NCI-H1694 (cell line): ENCODE measurements around the gene ENDOV.

Source experiments
- DNase-seq: peaks from one replicate; lab custom pipeline; 2025; lab: John Stamatoyannopoulos, UW

ENDOV gene

DNA sequence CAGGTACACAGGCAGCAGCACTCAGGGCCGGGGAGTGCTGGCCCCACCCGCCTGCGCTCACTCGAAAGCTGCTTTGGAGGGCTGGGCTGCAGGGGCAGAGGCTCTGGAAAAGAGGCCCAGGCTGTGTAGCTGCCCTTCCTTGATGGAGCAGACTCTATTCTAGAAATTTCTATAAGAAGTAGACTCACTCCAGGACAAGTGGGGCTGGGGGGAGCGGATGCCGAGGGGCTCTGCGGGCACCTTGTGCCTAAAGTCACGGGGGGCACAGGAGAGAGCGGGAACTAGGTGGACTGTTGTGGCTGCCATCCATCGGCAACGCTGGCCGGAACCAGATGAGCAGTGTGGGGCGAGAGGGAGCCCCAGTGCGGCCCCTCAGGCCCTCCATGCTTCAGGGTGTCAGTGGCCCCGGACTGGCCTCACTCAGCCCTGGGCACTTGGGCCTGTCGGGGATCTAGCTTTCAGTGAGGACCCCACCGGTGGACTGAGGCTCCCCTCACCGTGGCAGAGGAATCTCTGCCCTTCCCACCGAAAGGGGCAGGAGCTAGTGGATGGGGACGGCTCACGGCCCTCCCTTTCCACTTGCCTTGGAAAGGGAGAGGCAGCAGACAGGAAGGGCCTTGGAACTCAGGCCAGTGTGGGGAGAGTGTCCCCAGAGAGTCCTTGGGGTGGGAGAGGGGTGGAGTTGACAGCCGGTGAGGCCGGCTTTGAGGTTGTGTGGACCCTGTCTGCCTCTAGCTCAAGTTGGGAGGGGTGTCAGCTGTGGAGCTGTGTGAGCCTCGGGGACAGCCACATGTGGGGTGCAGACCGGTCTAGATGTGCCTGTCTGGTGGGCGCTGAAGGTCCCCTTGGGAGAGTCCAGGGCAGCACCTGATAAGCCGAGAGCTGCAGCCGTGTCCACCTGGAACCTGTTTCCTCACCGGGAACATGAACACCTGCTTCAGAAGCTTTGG lies 16.6 kb downstream of the ENDOV start:
- no peak for DNase-seq

DNA sequence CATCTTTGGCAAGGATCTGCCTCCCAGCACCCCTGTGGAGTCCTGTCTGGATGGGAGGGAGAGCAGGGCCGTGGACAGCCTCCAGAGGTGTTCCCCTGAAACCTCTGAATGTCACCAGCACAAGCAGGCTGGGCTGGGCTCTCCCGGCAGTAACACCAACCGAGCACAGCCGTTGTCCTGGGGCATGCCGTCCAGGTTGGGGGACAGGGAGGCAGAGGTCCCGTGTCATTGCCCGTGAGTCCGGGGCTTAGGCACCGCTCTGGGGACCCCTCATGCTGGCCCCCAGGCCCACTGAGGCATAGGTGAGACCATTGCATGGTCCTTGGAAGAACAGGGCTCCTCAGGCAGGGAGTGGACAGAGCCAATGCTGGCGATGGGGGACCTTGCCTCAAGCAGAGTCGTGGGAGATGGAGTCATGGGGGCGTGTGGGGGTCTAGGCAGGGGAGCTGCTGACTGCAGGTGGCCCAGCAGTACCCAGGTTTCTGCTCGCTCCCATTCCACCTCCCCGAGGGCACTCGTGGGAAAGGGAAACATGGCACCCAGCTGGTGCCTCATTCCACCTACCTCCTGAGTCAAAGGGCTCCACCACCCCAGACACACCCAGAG lies 17.5 kb downstream of the ENDOV start:
- no peak for DNase-seq

DNA sequence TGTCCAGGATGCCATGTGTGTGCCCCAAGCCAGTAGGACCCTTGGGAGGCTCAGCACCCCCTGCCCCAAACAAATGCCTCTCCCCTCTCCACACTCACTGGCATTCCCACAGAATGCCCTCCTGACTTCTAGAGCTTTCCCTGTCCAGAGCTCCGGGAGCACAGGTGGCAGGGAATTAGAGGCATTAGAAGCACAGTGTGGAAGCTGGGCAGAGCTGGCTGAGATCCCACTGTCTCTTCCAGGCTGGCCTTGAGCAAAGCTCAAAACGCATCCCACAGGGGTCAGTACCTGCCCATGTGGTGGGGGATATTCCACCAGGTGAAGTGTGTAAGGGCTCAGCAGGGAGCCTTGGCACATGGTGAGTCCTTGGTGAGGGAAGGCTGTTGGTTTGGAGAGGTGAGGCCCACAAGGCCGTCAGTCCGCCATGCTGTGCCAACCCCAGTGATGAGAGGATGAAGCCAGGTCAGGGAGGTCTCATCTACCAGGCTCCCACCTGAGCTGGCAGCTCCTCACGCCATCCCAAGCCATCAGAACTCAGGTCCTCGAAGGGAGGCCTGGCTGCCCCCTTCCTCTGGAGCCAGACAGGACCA lies 18.1 kb downstream of the ENDOV start:
- no peak for DNase-seq

DNA sequence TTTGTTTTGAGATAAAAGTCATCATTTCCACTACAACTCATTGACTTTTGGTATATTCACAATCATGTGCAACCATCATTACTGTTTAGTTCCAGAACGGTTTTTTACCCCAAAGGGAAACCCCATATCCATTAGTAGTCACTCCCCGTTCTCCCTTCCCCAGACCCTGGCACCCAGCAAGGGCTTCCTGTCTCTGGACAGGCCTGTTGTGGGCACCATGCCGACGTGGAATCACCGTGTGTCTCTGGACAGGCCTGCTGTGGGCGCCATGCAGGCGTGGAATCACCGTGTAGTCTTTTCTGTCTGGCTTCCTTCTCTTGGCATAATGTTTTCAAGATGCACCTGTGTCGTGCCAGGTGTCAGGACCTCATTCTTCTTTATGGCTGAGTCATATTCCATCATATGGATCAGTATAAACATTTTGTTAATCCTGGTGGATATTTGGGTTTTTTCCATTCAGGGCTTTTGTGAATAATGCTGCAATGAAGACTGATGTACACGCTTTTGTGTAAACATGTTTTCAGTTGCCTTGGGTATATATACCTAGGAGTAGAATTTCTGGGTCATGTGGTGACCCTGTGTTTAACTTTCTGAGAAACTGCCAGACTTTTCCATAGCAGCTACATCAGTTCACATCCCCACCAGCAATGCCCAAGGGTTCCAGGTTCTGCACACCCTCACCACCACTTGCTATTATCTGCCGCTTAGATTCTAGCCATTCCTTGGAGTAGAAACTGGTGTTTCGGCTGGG lies 19.1 kb downstream of the ENDOV start:
- no peak for DNase-seq

DNA sequence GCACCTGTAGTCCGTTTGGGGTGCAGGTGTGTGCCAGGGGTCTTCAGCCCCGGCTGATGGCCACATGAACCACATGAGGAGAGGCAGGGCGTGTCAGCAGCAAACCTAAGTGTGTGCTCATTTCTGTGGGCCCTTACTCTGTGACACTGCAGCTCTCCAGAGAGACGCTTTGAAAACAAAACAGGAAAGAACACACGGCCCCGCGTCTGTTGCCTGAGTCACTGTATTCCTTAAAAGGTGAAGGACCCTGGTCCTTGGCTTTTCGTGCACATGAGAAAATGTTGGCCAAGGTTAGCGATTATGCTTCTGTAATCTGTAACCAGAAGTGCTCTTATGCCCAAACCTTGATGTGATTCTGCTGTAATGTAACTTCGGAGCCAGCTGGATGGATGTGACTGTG lies 22.6 kb downstream of the ENDOV start:
- DNase-seq, result no peak

DNA sequence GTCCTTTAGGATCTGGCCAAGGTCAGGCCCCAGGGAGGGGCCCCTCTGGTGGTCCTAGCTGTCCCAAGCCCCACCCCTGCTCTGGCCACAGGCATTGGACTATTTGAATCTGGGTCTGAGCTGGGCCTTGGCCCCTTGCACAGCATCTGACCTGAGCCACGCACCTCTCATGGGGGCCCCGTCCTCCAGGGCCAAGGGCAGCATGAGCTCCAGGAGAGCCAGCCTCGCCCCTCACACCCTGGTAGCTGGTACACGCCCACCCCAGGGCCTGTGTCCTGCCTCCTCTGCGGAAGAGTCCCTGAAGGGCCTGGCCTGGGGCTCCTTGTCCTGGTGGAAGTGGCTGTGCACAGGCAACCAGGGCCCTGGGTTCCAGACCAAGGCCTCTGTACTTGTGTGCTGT lies 23.8 kb downstream of the ENDOV start:
- no peak for DNase-seq

DNA sequence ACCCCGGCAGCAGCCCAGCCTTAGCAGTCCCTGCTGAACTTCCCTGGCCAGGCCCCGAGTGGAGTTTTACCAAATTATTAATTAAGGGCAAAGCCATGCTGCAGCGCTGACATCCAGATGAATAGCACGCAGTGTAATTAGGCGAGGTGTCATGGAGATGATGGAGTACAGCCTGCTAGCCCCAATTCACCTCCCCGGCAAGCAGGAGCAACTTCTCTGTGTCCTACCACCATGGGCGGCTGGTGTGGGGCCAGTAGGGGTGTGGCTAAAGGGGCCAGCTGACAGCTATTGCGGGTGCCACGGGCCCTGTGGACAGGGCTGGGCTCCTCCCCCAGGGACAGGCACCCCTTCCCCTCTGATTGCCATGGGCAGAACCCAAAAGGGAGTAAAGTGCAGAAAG lies 24.5 kb downstream of the ENDOV start:
- no peak for DNase-seq

DNA sequence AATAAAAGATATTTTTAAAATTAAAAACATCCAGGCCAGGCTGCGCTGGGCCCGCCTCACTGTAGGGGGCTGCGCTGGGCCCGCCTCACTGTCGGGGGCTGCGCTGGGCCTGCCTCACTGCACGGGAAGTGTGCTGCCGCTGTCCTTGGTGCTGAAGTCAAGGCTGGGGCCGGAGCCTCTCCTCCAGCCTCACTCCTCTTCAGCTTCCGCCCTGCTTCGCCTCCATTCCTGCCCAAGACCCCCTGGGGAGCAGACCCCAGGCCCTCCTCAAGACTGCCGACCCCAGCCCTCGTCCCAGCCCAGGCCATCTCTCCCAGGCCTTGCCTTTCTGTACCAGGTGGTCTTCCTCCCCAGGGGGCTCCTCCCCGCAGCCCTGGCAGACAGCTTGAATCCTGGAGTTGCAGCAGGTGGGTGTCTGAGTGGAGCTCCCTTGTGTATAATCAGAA lies 26.2 kb downstream of the ENDOV start:
- no peak for DNase-seq

DNA sequence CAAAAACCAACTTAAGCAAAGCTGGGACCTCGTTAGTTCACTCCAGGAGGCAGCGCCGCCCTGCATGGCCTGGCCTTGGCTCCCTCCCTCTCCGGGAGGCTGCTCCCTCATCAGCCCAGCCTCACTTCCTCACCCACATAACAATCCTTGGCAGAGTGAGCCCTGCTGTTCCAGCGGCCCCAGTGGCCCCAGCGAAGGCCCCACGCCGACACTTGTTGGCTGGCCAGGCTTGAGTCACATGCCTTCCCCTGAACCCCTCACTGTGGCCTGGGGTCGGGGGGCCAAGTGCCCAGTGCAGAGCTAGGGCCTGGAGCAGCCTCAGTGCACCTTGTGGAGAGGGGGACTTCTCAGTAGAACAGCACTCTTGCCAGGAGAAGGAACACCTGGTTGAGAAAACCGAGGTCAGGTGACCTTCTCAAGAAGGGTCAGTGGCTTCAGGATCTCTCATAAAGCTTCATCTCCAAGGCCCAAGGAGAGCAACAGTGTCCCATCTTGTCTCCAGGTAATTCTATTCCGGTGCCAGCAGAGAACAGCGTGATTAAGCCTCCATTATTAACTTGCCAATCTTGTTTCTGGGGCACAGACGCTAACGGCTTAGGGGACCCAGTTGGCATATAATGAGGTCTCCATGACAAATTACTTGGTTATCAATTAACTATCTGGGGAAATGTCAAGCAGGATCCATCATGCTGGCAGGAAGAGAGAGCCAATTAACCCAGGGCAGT lies 26.8 kb downstream of the ENDOV start:
- no peak for DNase-seq

DNA sequence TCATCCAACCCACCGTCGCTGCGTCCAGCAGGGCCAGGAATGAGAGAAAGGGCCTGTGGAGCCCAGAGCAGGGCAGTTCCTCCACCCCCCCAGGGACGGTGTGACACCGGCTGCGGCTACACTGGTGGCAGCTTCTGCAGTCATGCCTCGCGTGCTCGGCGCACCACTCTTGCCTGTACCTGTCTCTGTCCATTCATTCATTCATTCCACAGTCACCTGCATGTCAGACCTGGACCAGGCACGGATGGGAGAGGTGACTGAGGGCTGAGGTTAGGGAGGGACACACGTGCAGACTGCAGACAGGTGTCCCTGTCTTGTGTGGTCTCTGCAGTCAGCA lies 27.3 kb downstream of the ENDOV start:
- DNase-seq, result no peak

DNA sequence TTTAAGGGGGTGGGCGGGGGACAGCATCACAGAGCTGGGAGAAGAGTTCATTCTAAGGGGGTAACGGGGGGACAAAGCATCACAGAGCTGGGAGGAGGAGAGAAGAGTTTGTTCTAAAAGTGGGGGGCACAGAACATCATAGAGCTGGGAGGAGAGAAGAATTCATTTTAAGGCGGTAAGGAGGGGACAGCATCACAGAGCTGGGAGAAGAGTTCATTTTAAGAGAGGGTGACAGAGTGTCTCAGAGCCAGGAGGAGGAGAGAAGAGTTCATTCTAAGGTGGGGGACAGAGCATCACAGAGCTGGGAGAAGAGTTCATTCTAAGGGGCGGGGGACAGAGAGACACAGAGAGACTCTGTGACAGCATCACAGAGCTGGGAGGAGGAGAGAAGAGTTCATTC lies 27.8 kb downstream of the ENDOV start:
- DNase-seq, result no peak

DNA sequence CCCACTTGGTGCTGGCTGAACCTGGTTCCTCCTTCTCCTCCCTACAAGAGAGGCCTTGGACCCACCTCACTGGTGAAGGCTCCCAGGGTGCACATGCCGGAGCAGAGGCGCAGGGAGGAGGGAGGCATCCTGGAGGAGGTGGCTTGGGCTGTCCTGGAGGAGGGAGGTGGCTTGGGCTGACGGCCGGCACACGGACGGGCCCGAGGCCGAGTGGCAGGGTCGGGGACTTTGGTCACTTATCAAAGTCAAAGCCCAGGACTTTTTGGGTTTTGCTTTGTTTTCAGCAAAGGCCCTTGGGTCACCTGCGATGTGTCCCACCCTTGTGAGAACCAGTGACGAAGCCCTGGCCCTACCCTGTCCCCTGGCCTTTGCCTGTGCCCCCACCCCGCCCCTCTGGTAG lies 28.5 kb downstream of the ENDOV start:
- no peak for DNase-seq

DNA sequence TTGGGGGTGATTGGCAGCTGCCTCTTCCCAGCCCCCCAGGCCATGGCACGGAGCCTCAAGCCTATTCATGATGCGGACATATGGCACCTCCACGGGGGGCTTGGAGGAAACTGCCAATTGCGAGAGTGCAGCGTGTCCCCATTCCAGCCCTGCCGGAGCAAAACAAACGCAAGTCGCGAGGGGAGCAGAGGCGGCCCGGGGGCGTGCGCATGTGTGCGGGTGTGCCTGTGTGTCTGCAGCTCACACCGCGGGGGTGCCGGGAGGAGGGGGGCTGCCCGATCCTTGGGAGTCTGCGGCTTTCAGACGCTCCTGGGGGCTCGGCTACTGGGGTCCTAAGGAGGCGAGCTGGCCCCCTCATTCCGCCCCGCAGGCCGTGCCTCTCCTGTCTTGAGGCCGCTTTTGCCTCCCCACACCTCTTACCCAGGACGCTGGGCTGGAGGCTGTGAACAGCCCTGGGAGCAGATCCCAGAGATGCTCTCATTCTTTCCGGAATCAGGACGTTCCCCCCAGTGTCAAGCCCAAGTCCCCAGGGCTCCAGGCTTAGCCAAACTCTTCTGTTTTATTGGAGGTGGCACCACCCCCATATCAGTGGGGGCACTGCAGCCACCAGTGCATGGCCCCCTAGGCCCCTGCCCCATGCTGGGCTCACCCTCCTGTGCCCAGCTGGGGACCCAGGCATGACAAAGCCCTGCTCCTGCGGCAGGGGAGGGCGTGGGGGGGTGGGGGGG lies 29.1 kb downstream of the ENDOV start:
- peak; percentile 89 for DNase-seq

DNA sequence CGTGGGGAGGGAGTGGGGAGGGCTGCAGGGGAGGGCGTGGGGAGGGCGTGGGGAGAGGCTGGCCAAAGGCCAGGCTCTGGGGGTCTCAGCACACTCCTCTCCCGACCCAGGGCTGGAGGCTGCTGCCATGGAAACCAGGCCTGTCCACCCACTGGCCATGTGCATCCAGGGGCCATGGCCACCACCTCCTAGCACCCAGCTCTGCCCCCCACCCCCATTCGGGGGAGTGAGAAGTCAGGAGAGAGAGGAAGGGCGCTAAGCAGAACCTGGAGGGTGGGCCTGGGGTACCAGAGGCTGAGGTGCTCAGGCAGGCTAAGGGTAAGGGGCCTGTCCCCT lies 29.6 kb downstream of the ENDOV start:
- no peak for DNase-seq

DNA sequence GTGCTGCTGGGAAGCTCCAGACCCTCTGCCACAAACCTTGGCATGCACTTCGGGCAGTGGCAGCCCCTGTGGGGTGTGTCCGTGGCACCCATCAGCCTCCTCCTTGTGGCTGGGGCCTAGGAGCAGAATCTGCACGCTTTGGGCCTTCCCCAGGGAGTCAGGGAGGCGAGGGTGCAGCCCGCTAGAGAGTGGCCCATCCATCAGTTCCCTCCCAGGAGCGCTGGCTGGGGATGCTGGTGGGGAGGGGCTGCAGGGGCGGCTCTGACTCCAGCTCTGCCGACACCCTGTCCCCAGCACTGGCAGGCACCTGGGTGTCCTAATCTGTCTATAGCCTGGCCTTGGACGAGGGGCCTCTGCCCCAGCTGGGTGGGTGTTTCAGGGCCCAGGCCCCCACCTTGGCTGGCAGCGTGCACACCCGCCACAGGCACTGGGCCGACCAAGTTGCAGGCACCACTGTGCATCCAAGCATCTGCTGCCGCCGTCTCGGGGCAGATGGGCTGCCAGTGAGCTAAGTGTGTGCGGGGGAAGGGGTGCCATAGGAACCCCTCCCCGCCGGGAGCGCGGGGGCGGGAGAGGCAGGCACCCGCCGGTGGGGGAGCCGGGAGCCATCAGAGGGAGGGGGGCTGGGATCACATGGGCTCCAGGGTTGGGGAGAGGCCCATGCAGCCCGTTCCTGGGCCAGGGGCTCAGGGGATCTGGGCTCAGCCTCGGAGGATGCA lies 30.2 kb downstream of the ENDOV start:
- peak; percentile 96 for DNase-seq

DNA sequence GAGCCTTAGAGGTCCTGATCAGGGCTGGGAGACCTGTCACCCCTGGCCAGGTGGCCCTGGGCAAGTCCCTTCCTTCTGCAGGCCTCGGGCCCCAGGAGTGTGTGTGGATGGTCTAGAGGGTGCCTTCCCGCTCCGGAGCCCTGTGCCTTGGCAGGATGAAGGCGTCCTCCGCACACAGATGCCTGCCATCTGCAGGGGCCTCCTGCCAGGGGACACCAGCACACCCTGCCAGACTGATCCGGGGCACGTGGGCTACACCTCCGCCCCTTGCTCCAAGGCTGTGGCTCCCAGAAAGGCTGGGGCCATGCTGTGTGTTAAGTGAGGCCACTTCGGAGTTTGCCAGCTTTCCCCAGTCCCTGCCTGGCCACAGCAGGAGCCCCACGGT lies 30.8 kb downstream of the ENDOV start:
- DNase-seq, result peak; percentile 96

DNA sequence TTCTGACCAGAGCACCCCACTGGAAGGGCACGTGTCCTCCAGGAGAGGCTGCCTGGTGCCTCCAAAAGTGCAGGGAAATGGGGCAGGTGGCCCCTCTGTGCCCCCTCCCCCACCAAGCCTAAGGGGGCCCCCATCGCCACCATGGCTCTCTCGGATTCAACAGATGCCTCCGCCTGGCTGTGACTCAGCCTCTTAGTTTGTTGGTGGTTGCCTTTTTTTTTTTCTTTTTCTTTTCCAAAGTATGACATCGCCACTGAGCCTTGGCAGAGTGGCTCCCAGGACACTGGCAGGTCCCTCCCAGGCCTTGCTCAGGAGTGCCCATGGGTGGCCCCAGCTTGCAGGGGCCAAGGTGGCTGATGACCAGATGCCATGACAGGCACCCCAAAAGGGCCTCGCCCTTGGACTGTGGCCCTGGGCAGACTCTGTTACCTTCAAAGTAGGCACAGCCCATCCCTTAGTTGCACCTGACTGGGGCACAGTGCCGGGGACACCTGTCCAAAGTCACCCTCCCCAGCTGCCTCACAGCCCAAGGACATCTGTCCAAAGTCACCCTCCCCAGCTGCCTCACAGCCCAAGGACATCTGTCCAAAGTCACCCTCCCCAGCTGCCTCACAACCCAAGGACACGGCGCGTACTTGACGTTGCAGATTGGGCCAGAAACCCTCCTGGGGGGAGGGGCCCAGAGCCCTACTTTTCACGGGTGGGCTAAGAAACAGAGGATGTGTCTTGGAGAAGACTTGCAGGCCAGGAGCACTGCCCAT lies 31.9 kb downstream of the ENDOV start:
- DNase-seq, result peak; percentile 35

DNA sequence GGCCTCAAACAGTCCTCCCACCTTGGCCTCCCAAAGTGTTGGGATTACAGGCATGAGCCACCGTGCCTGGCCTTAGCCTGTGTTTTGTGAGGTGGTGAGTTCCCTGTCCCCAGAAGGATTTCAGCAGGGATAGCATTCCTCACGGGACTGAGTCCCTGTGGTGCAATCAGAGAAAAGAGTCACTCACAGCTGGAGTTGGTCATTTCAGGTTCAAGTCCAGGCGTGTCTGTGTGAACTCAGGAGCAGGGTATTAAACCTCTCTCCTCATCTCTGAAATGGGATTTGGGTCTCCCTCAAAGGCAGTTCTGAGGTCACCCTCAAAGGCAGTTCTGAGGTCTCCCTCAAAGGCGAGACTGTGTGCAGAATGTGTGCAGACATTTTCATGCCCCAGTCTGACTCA lies 32.8 kb downstream of the ENDOV start:
- no peak for DNase-seq

DNA sequence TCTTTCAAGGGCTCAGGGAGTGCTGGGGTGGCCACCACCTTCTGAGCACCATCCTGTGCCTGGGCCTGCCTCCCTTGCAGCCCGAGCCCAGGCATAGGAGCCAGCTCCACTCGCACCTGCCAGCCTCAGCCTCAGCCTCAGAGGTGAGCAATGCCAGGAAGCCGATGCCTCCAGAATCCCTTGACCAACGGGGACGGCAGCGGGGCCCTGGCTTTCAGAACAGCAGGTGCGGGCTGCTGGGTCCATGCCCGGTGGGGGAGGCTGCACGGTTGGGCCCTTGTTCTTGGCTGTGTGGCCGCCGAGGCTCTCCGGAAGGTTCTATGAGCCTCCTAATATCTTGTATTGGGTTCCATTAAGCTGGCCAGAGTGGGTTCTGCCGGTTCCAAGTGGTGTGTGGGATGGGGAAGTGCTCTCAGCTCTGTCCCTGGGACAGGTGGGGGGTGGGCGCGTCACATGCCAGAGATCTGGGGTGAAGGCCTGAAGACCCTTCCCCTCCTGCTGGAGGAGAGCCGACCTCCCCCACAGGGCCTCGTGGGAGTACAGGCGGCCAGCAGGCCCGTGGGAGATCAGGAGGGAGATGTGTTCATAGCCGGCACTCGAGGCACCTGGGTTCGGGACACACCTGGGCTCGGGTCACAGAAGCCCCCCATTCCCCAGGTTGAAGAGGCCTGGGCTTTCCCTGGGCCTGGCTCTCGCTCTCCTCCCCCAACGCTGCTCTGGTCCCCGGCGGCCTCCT lies 34.4 kb downstream of the ENDOV start:
- DNase-seq, result no peak
